ENCODE results near the gene OR56A3. TPM values are rescaled to one million over a fixed set of nuclear protein-coding genes. Genes with fewer than 3 reads are reported as not detected.

Gene OR56A3
- total RNA-seq, 2 experiments from 2014 or later = not detected

- POLR2A ChIA-PET = no interaction called here
- no peak for DNase-seq
- CTCF ChIA-PET = no interaction called here
- Mint-ChIP-seq H3K4me1 (no peaks in the 10 kb centered on the region), H3K36me3 (ENCODE audit: low read depth) (no peaks in the 10 kb centered on the region), H3K27me3 (peaks cover 6% of the 10 kb centered on the region), H3K4me3 (no peak overlapping the region), H3K9me3 (no peaks in the 10 kb centered on the region), H3K27ac (no peak overlapping the region)
Measured at GRCh38 chr11:5992604-5993251, 50.7 kb downstream of the OR56A3 start.

- no peaks in the 10 kb centered on the region for H3K36me3 Mint-ChIP-seq (ENCODE audit: low read depth)
- H3K9me3 Mint-ChIP-seq = no peaks in the 10 kb centered on the region
- H3K27ac Mint-ChIP-seq = no peak overlapping the region
- ChIA-PET CTCF (no interaction called here), POLR2A (no interaction called here)
- no peaks in the 10 kb centered on the region for H3K4me1 Mint-ChIP-seq
- H3K27me3 Mint-ChIP-seq = peaks cover 8% of the 10 kb centered on the region
- no peak overlapping the region for H3K4me3 Mint-ChIP-seq
- DNase-seq = no peak
Measured at GRCh38 chr11:5994791-5995190, 52.7 kb downstream of the OR56A3 start.

Other genes starting within 250 kb of the OR56A3 start
- gene OR56B1, start 205.8 kb upstream of the OR56A3 start, total RNA-seq = under 1 TPM; 0.31 to 0.40 TPM
- gene OR52N4, start 188.0 kb upstream of the OR56A3 start, total RNA-seq = 1 to 10 TPM in 1 of 2 experiments, under 1 TPM in 1; 0.89 to 1.1 TPM
- gene OR52N5, start 158.9 kb upstream of the OR56A3 start, total RNA-seq = not detected
- not detected for gene OR52N1, start 151.0 kb upstream of the OR56A3 start, total RNA-seq
- not detected for gene OR52N2, start 133.3 kb upstream of the OR56A3 start, total RNA-seq
- gene OR52E6, start 100.4 kb upstream of the OR56A3 start, total RNA-seq = not detected
- not detected for gene OR52E8, start 84.6 kb upstream of the OR56A3 start, total RNA-seq
- not detected for gene OR52E4, start 61.6 kb upstream of the OR56A3 start, total RNA-seq
- gene OR52E5, start 49.0 kb upstream of the OR56A3 start, total RNA-seq = not detected
- gene OR56A5, start 26.2 kb downstream of the OR56A3 start, total RNA-seq = not detected
- not detected for gene OR52L1, start 44.7 kb downstream of the OR56A3 start, total RNA-seq
- gene OR56A4, start 64.7 kb downstream of the OR56A3 start, total RNA-seq = not detected
- not detected for gene OR56A1, start 88.5 kb downstream of the OR56A3 start, total RNA-seq
- gene OR56B4, start 165.4 kb downstream of the OR56A3 start, total RNA-seq = not detected
- not detected for gene OR52B2, start 228.1 kb downstream of the OR56A3 start, total RNA-seq

Data from activated CD4-positive, alpha-beta T cell treated with anti-CD3 and anti-CD28 coated beads, Interleukin-2, amount 10 ng/mL, durations not matched to agents 7 days and 5 days (primary cell).